GM12873 (cell line): ENCODE measurements around the gene ASPSCR1.

Experiments used
- TF ChIP-seq, protein P1 (sequence below): IDR thresholded peaks from 2 replicates; pipeline ENCODE4 v1.5.1; 2012; ENCODE audit warnings: low read depth, mild to moderate bottlenecking, moderate library complexity, low read length, control low read depth; ENCODE audit not compliant: insufficient read depth; ENCODE audit errors: missing control alignments

Gene ASPSCR1

DNA sequence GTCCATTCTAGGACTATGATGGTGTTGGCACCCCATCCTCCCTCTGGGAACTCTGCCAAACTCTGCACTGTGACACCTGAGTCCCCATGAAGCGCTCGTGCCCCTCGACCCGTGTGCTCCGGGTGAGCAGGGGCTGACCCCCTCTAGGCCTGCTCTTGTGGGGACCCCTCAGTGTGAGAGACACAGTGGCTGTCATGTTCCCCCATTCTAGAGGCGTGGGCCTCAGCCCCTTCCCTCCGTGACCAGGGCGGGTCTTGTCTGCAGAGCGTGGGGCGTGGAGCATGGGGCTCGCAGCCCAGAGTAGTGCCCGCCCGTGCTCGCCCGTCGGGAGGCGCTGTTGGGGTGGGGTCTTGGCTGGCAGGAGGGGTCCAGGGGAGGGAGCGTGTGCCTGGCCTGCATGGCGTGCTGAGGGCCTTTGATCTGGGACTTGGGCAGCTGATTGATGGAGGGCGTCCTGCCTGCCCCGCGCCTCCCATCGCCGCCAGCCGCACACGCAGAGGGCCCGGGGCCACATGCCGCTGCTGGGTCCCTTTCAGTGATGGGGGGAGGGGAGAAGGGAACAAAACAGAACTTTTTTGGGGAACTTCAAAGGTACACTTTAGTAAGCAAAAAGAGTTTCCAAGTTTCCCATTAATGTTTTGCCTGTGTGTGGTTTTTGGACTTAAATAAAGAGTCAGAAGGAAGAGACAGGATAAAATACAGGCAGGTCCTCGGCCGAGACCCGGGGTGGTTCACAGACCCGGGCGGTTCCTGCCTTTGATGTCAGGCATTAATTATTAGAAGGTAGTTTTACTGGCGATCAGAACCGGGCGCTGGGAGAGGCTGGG lies 22.8 kb downstream of the ASPSCR1 start:
- TF ChIP-seq, protein P1, sequence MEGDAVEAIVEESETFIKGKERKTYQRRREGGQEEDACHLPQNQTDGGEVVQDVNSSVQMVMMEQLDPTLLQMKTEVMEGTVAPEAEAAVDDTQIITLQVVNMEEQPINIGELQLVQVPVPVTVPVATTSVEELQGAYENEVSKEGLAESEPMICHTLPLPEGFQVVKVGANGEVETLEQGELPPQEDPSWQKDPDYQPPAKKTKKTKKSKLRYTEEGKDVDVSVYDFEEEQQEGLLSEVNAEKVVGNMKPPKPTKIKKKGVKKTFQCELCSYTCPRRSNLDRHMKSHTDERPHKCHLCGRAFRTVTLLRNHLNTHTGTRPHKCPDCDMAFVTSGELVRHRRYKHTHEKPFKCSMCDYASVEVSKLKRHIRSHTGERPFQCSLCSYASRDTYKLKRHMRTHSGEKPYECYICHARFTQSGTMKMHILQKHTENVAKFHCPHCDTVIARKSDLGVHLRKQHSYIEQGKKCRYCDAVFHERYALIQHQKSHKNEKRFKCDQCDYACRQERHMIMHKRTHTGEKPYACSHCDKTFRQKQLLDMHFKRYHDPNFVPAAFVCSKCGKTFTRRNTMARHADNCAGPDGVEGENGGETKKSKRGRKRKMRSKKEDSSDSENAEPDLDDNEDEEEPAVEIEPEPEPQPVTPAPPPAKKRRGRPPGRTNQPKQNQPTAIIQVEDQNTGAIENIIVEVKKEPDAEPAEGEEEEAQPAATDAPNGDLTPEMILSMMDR, result no peak

DNA sequence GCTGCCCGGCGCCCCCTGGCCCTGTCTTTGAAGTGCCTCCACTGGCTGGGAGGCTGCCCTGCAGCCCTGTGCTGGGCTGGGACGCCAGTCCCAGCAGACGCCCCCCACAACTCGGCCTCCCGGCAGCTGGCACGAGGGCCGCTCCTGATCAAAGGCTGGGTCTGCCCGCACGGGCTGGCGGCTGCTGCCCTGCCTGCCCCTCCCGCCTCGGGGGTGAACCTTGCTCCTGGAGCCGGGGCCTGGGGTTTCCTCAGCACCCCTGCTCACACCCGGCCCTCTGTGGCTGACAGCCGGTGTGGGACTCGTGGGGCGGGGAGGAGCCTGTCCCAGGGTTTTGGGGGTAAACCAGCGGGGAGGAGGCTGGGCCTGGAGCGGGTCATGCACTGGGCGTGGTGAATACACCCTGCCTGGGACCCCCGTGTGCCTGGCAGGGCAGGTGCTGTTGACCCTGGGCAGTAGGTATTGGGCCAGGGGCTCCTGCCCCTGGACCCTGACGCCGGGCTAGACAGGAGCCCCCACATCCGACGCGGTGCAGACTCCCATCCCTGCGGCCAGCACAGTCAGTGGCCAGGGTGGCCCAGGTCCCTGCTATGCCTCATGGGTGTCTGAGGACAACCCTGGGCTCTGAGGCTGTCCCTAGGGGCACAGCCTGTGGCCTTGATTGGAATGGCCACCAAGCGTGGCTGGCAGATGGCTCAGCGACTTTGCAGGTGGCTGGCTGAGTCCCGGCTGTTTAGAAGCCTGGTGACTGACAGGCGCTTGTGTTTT lies 23.6 kb downstream of the ASPSCR1 start:
- TF ChIP-seq, protein P1, result no peak

DNA sequence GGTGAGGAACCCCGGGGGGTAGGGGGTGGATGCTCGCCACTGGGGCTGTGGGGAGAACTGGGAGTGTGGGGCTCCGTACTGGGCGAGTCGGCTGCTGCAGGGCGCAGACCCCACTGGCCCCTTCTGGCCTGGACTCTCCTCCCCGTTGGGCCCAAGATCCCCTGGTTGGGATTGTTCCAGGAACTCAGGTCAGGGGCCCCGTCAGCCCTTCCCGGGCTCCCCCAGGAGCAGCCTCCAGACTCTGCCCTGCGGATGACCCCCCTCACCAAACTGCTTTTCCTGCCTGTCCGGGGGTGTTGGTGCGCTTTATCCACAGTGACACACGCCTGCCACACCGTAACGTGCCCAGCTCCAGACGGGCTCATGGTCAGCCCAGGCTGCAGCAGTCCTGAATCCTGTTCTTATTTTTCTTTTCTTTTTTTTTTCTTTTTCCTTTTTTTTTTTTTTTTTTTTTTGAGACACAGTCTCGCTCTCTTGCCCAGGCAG lies 24.2 kb downstream of the ASPSCR1 start:
- TF ChIP-seq, protein P1, result no peak

DNA sequence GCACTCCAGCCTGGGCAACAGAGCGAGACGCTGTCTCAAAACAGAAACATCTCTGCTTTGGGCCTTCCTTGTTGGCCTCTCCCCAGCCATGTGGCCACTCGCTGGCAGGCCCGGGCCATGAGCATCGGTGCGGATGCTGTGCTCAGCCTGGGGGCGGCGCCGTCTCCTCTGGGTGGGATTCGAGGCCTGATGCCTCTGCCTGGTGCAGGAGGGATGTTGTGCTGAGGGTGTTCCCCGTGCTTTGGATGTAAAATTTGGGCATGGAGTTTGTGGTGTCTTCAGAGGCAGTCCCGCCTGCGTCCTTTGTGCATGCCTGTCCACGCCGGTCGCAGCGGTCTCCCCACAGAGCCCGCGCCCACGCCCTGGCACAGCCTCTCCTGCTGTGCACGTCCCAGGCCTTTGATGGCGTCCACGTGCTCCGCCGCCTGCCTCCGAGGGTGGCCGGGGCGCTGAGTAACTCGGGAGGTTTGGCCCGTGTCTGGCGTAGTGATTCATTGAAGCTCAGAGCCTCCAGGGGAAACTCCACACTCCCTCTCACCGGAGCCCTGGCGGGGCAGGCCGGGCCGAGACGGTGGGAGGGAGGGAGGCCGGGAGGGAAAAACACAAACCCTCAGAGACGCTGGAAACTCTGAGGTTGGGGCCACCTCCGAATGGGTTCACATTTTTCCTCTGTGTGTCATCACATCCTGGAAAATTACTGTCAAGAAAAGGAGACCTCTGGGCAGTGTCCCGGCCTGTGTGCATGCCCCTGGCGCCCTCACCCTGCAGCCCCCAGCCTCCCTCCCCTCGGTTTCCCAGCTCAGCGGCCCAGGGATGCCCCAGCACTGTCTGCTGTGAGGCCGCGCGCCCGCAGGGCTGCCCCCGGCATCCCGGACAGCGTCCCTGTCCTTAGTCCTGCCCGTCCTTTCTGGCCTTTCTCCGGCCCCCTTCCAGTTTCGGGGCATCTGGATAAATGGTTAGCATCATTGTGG lies 26.3 kb downstream of the ASPSCR1 start:
- TF ChIP-seq, protein P1, result no peak

DNA sequence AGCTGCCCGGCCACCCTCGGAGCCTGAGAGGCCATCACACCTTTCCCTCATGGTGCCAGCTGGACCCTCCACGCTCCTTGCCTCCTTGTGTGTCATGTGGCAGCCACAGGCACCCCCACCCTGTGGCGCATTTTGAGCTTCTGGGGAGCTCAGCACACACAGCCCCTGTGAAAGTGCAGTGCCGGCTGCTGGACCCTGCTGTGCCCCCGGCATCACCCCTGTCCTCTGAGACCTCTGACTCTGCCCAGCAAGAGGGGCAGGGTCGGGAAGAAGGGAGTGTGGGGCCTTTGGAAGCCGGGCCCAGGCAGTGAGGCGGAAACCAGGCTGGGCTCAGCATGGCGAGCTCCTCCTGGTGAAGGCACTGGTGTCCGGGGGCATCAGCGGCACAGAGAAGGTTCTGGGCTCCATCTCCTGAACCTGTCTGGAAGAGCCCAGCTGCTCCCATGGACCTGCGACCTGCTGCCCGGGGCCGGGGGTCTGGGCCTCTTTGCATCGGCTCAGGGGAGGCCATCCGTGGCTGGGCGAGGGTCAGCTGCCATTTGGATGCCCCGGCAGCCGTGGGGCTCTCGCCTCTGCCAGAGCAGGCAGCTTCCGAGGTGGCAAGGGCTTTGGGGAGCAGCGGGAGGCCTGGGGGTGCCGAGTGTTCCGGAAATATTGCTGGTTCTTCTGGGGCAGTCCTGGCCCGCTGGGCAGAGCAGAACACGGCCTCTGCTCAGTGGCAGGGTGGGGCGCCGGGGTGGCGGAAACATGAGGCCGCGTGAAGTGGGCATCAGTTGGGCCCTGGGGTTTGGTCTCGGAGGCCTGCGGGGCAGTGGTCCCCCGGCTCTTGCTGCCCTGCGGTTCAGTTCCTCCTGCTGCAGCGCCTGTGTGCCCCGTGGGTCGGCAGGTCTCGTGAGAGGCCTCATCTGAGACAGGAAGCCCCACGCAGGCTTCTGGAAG lies 27.4 kb downstream of the ASPSCR1 start:
- TF ChIP-seq, protein P1, result no peak

DNA sequence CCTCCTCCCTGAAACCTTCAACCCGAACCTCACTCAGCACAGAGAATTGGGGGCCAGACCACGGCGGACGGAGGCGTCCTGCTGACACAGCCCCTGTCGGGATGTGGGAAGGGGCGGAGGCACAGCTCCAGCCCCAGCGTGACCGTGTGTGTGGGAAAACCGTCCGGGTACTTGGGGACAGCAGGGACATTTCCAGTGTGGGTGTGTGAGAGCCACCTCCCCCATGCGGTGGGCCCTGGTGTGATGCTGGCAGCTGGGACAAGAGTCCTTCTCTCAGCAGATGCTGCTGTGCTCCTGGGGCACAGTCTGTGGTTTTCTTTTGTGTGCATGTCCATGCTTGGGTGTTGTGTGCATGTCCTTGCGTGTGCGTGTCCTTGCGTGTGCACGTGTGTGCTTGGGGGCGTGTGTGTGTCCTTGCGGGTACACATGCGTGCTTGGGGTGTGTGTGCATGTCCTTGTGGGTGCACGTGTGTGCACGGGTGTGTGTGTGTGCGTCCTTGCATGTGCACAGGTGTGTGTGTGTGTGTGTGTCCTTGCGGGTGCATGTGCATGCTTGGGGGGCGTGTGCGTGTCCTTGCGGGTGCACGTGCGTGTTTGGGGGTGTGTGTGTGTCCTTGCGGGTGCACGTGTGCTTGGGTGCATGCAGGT lies 28.4 kb downstream of the ASPSCR1 start:
- TF ChIP-seq, protein P1, result no peak
